GM23338 (cell line): ENCODE results near the gene CACNB4. TPM values are rescaled to one million over a fixed set of nuclear protein-coding genes. Genes with fewer than 3 reads are reported as not detected.

ENCODE experiments used
- ATAC-seq: fragments of 200-7000 bp; cut with Tn5 transposase; 3 replicates; pipeline ENCODE4 v1.9.1; 2020
- DNase-seq: peaks from one replicate; pipeline ENCODE4 v3.0.0-alpha.2; 2015; ENCODE audit warnings: low spot score
- H2AFZ ChIP-seq: fragments of 200-600 bp; sonication (generic); 2 replicates; pipeline ENCODE4 v1.8.0; 2016; ENCODE audit warnings: antibody characterized with exemption, mild to moderate bottlenecking, moderate library complexity
- H3F3A ChIP-seq: fragments of 200-600 bp; sonication (generic); replicated peaks from 2 replicates; pipeline ENCODE4 v1.8.0; 2017; ENCODE audit warnings: antibody characterized with exemption, mixed run types, low read depth
- H3K27ac ChIP-seq: fragments of 200-600 bp; sonication (generic); 2 replicates; pipeline ENCODE4 v1.6.1; 2016; ENCODE audit warnings: low read depth
- H3K27me3 ChIP-seq: fragments of 200-600 bp; sonication (generic); 2 replicates; pipeline ENCODE4 v1.8.0; 2016; ENCODE audit warnings: mild to moderate bottlenecking, mixed run types, moderate library complexity; ENCODE audit not compliant: insufficient read depth
- H3K36me3 ChIP-seq: fragments of 200-600 bp; sonication (generic); 2 replicates; pipeline ENCODE4 v1.8.0; 2016; ENCODE audit warnings: mild to moderate bottlenecking; ENCODE audit not compliant: insufficient read depth
- H3K4me1 ChIP-seq: fragments of 200-600 bp; sonication (generic); 2 replicates; pipeline ENCODE4 v1.8.0; 2016; ENCODE audit warnings: mild to moderate bottlenecking, moderate library complexity; ENCODE audit not compliant: insufficient read depth
- H3K4me2 ChIP-seq: fragments of 200-600 bp; sonication (generic); 2 replicates; pipeline ENCODE4 v1.7.1; 2017; ENCODE audit warnings: mixed run types
- H3K4me3 ChIP-seq: fragments of 200-600 bp; sonication (generic); 2 replicates; pipeline ENCODE4 v1.6.1; 2016; ENCODE audit warnings: mixed run types
- H3K79me2 ChIP-seq: fragments of 200-600 bp; sonication (generic); replicated peaks from 2 replicates; pipeline ENCODE4 v1.8.0; 2017; ENCODE audit warnings: mild to moderate bottlenecking; ENCODE audit not compliant: insufficient read depth
- H3K9me2 ChIP-seq: fragments of 200-600 bp; sonication (generic); 2 replicates; pipeline ENCODE4 v1.8.0; 2017; ENCODE audit not compliant: insufficient read depth
- H4K20me1 ChIP-seq: fragments of 200-600 bp; sonication (generic); replicated peaks from 2 replicates; pipeline ENCODE4 v1.8.0; 2017; ENCODE audit warnings: mild to moderate bottlenecking; ENCODE audit not compliant: insufficient read depth
- H3K27ac Mint-ChIP-seq: 2 replicates; pipeline ENCODE4 v1.8.0; 2020; ENCODE audit warnings: inconsistent platforms, mild to moderate bottlenecking, moderate library complexity, mixed read lengths
- H3K27me3 Mint-ChIP-seq: 3 replicates; pipeline ENCODE4 v1.8.0; 2022; ENCODE audit warnings: low read depth, mild to moderate bottlenecking, moderate library complexity, mixed read lengths, inconsistent platforms; ENCODE audit not compliant: insufficient read depth, poor library complexity
- H3K36me3 Mint-ChIP-seq: 3 replicates; pipeline ENCODE4 v1.8.0; 2021; ENCODE audit warnings: low read depth, mild to moderate bottlenecking, inconsistent platforms, moderate library complexity, mixed read lengths
- H3K4me1 Mint-ChIP-seq: 3 replicates; pipeline ENCODE4 v1.8.0; 2020; ENCODE audit warnings: mild to moderate bottlenecking, inconsistent platforms, mixed read lengths
- H3K4me3 Mint-ChIP-seq: 3 replicates; pipeline ENCODE4 v1.8.0; 2021; ENCODE audit warnings: moderate library complexity, mild to moderate bottlenecking, inconsistent platforms, mixed read lengths
- H3K9me3 Mint-ChIP-seq: 3 replicates; pipeline ENCODE4 v1.8.0; 2020; ENCODE audit warnings: moderate library complexity, mild to moderate bottlenecking, inconsistent platforms, mixed read lengths
- CREB1 ChIP-seq: fragments of 250-450 bp; sonication (Bioruptor Pico); IDR thresholded peaks from 2 replicates; pipeline ENCODE4 v1.5.0; 2020; ENCODE audit warnings: low read depth, mild to moderate bottlenecking, moderate library complexity
- CTCF ChIP-seq, 2 experiments: fragments of 200-600 bp in 1 of 2; sonication (generic) in 1 of 2; conservative IDR thresholded peaks; 2 replicates each; pipeline versions ENCODE4 v1.5.1 to v1.6.1; 2016 to 2017; ENCODE audit warnings: antibody characterized with exemption in 2 of 2, low read depth in 2 of 2, mild to moderate bottlenecking in 2 of 2, moderate library complexity in 1 of 2
- ETS1 ChIP-seq: IDR thresholded peaks from 2 replicates; pipeline ENCODE4 v1.6.1; 2016; ENCODE audit warnings: antibody characterized with exemption
- EZH2 ChIP-seq: fragments of 200-600 bp; sonication (generic); IDR thresholded peaks from one replicate; pipeline ENCODE4 v1.8.0; 2017; ENCODE audit warnings: antibody characterized with exemption, mild to moderate bottlenecking, low read depth; ENCODE audit not compliant: unreplicated experiment
- EZH2phosphoT487 ChIP-seq: fragments of 200-600 bp; sonication (generic); IDR thresholded peaks from one replicate; pipeline ENCODE4 v1.8.1; 2018; ENCODE audit warnings: antibody characterized with exemption; ENCODE audit not compliant: unreplicated experiment
- JUNB ChIP-seq: IDR thresholded peaks from one replicate; pipeline ENCODE4 v1.6.1; 2016; ENCODE audit warnings: antibody characterized with exemption; ENCODE audit not compliant: unreplicated experiment
- NANOG ChIP-seq: IDR thresholded peaks from 2 replicates; pipeline ENCODE4 v1.6.1; 2016; ENCODE audit warnings: antibody characterized with exemption, borderline replicate concordance
- POLR2AphosphoS5 ChIP-seq: IDR thresholded peaks from 2 replicates; pipeline ENCODE4 v1.6.1; 2016; ENCODE audit warnings: antibody characterized with exemption, low read depth
- REST ChIP-seq: IDR thresholded peaks from one replicate; pipeline ENCODE4 v1.6.1; 2018; ENCODE audit warnings: antibody characterized with exemption; ENCODE audit not compliant: unreplicated experiment
- STAT1 ChIP-seq: IDR thresholded peaks from one replicate; pipeline ENCODE4 v1.6.1; 2016; ENCODE audit warnings: antibody characterized with exemption; ENCODE audit not compliant: unreplicated experiment
- ZNF114 ChIP-seq: fragments of 250-450 bp; sonication (Bioruptor Pico); IDR thresholded peaks from 2 replicates; pipeline ENCODE4 v1.5.0; 2020; ENCODE audit warnings: mild to moderate bottlenecking, moderate library complexity
- ZNF331 ChIP-seq: fragments of 250-450 bp; sonication (Bioruptor Pico); IDR thresholded peaks from 2 replicates; pipeline ENCODE4 v1.5.0; 2020; ENCODE audit warnings: low read depth, mild to moderate bottlenecking, moderate library complexity
- ZNF462 ChIP-seq: fragments of 250-450 bp; sonication (Bioruptor Pico); IDR thresholded peaks from 2 replicates; pipeline ENCODE4 v1.5.0; 2020; ENCODE audit warnings: mild to moderate bottlenecking, moderate library complexity
- polyA plus RNA-seq: library from polyadenylated mRNA; unstranded; fragments of >200 nt; fragmentation: Nextera tagmentation; extraction: Ambion mirVana; gene quantifications from 2 replicates; pipeline ENCODE4 v1.2.1, GENCODE V29; 2016
- total RNA-seq: library from RNA; depleted of rRNA; stranded (reverse); fragments of >200 nt; shearing (Covaris generic); gene quantifications from 2 replicates; pipeline ENCODE4 v1.2.3, GENCODE V29; 2014

CACNB4 gene
- total and polyA plus RNA-seq, 2 experiments from 2014 or later, result 4.0 to 9.8 TPM

- Histone ChIP-seq H3K79me2 (no peaks in the 10 kb centered on the region), H3K27ac (no peak overlapping the region), H3K4me1 (peaks cover 12% of the 10 kb centered on the region; the same call in 1 of the 2 replicates), H3K27me3 (no peaks in the 10 kb centered on the region), H3K9me2 (no peaks in the 10 kb centered on the region), H3F3A (no peaks in the 10 kb centered on the region), H3K4me3 (no peak overlapping the region), H2AFZ (no peak overlapping the region), H3K36me3 (no peaks in the 10 kb centered on the region), H3K4me2 (no peak overlapping the region), H4K20me1 (no peaks in the 10 kb centered on the region)
- Mint-ChIP-seq H3K27ac (no peak overlapping the region), H3K9me3 (no peaks in the 10 kb centered on the region), H3K4me3 (no peak overlapping the region), H3K27me3 (peaks cover 9% of the 10 kb centered on the region), H3K4me1 (peaks cover 30% of the 10 kb centered on the region), H3K36me3 (no peaks in the 10 kb centered on the region)
- ATAC-seq (no peak), DNase-seq (no peak)
- TF ChIP-seq ZNF462 (no peak), REST (no peak), EZH2phosphoT487 (no peak), ZNF114 (CRISPR knock-in tag) (no peak), ETS1 (no peak), STAT1 (no peak), POLR2AphosphoS5 (no peak), CTCF (conservative IDR thresholded peaks at IDR 0.05; ENCODE audit: low read depth in 2 of 2) (no peak), EZH2 (no peak), JUNB (no peak), CREB1 (CRISPR knock-in tag) (no peak), NANOG (no peak), ZNF331 (CRISPR knock-in tag) (no peak)
Measured at GRCh38 chr2:151968770-151969470, 129.9 kb downstream of the CACNB4 start.
